Erythroblast (primary cell): ENCODE measurements around the gene IGFLR1.

Source experiments
- DNase-seq, 2 experiments: peaks; one replicate each; lab custom pipeline; 2025; lab: John Stamatoyannopoulos, UW
- GATA1 ChIP-seq: IDR thresholded peaks from 2 replicates; pipeline ENCODE4 v1.6.1; 2011; ENCODE audit warnings: low read depth, mild to moderate bottlenecking, control low read depth, low read length, moderate library complexity
- POLR2A ChIP-seq: IDR thresholded peaks from 2 replicates; pipeline ENCODE4 v1.6.1; 2011; ENCODE audit warnings: mild to moderate bottlenecking, low read length

IGFLR1 gene

DNA sequence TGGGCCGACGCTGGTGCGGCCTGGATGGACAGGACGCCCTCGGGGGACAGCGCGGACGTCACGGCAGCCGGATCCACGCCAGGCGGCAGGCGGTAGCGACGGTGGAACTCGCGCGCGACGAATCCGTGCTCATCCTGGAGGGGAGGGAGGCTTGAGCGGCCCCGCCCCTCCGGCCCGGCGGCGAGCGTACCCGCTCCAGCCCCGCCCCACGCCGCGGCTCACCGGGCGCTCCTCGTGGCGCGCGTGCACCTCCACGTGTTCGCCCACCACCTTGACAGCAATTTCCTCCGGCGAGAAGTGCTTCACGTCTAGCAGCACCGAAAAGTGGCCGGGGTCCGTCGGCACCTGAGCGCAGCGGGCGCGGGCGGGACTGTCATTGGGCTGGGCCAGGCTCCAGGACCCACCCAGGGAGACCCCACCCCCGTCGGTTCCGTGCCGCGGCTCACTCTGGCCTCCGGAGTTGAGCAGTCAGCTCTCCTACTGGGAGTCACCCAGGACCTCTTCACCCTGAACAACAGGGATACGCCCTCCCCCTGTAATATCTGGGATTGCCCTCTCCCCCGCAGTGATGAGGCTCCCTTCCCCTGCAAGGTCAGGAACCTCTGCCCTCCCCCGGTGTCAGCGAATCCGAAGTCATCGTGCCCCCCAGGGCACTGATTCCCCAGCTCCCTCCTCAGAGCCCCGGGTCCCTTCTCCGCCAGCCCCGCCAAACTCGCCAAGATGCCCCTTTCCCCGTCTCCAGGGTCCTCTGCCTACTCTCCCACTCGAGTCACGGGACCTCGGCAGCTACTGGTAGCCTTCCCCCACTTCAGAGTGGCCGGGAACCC lies 13.5 kb upstream of the IGFLR1 start:
- no peak for TF ChIP-seq POLR2A
- no peak for TF ChIP-seq GATA1
- peak; percentile 65 to 78 for DNase-seq

DNA sequence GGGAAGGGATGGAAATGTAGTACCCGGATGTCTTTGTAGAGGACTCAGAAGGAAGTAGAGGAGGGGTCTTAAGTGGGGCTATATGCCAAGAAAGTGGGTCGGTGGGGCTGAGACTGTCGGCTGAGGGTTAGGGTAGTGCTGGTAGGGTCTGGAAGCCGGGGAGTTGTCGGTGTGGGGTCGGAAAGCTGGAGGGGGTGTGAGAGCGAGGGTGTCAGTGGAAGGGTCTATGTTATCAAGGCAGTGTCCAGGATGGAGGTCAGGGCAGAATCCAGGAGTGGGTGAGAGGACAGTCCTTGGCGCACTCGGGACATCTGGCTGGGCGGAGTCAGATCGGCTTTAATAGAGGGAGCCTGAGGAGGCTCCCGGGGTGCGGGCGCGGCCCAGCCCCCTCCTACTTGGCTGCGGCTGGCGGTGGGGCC lies 12.9 kb upstream of the IGFLR1 start:
- TF ChIP-seq POLR2A (no peak), GATA1 (no peak)
- DNase-seq: no peak

DNA sequence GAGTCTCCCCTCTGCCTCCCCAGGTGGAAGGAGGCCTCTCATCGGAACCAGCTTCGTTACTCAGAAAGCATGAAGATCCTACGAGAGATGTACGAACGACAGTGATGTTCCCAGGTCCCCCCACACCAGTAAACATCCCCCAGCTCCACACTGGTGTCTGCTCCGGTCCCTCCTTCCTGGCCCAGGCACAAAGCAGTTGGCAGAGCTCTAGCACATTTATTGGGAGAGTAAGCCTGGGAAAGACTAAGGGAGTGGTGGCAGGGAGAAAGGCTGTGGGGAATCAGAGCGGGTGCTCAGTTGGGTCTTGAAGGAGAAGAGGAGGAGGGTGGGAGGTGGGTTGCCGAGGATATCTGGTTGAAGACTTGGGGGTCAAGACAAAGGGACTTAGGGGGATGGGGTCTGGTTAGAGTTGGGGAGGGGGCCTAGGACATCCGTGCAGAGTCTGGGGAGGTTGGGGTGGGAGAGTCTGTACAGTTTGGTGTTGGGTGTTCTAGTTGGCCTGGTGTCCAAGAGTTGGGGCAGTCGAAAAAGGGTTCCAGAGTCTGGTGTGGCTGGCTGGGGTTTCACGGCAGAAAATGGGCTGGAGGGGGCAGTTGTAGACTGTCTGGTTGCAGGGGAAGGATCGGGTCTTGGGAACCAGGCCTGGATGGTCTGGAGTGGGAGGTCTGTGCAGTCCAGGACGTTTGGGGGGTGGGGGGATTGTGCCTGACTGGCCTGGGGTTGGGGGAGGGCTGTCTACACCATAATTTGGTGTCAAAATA lies 12.3 kb upstream of the IGFLR1 start:
- TF ChIP-seq POLR2A (no peak), GATA1 (no peak)

DNA sequence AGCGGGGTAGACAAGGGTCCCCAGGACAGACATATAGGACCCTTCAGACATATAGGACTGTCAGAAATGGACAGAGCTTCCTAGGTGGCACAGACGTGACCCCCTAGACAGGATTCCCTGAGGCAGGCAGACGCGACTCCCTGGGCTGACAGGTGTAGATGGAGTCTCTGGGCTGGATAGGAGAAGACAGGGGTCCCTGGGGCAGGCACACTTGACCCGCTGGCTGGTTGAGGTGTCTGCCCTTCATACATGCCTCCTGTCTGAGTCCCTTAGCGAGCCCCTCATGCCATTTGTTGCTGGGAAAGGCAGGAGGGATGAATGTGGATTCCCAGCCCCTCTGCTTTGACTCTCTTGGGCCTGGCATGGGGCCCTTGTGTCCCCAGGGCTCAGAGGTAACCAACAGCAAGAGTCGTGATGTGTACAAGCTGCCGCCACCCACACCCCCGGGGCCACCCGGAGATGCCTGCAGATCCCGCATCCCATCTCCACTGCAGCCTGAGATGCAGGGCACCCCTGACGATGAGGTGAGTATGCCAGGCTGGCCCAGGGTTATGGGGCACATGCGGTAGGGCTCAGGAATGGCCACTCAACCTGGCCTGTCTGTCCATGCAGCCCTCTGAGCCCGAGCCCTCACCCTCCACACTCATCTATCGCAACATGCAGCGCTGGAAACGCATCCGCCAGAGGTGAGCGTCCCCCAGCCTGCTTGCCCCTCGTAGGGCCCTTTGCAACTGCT lies 11.6 kb upstream of the IGFLR1 start:
- DNase-seq: no peak
- no peak for TF ChIP-seq POLR2A
- TF ChIP-seq GATA1: no peak

More for the DNA sequence above, 12.3 kb upstream of the IGFLR1 start:
- no peak for DNase-seq

DNA sequence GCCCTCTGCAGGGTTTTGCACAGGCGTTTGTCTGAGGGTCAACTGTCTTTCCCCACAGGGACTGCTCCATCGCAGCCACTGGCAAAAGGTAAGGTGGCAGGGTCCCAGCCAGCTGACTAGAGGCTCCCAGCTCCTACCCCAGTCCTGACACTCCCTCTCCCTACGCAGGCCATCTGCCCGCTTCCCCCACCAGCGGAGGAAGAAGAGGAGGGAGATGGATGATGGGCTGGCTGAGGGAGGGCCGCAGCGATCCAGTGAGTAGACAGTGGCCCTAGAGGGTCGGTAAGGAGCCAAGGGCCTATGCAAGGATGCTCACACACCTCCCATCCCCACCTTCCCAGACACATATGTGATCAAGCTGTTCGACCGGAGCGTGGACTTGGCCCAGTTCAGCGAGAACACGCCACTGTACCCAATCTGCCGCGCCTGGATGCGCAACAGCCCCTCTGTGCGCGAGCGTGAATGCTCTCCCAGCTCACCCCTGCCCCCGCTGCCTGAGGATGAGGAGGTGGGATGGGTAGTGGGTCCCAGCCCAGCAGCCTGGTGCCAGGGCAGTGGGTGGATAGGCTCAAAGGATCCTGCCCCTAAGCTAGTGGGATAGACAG lies 10.6 kb upstream of the IGFLR1 start:
- DNase-seq: no peak
- no peak for TF ChIP-seq GATA1
- TF ChIP-seq POLR2A: no peak

DNA sequence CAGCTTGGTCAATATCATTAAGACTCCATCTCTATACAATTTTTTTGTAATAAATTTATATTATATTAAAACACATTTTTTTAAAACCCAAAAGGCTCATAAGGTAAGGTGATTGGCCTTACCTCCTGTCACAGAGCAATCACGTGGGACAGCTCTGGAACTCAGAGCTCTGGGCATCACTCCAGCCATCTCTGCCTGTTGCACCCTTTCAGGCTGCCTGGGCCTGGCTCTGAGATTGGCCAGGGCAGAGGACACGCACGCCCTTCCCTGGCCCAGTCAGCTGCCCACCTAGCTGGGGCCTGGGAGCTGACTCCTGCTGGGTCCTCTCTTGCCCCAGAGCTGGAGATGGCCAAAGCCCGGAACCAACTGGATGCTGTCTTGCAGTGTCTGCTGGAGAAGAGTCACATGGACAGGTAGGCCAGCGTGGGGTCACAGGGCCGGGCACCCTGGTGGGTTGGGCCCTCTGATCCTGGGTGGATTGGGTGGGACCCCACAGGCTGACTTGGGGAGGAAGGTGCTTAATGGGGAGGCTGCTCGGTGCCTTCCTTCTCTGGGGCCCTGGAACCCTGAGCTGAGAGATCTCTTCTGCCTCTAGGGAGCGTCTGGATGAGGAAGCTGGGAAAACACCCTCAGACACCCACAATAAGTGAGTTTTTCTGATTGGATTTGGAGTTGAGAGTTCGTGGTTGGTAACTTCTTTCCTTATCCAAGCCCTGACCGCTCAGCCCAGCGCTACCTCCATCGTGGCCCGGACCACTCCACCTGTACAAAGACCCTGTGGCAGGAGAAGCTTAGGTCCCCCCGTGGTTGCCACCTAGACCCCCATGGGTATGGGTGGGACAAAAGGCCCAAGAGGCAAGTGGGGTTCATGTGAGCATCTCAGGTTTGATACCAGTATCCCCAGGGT lies 9.8 kb upstream of the IGFLR1 start:
- no peak for DNase-seq
- no peak for TF ChIP-seq POLR2A
- no peak for TF ChIP-seq GATA1

DNA sequence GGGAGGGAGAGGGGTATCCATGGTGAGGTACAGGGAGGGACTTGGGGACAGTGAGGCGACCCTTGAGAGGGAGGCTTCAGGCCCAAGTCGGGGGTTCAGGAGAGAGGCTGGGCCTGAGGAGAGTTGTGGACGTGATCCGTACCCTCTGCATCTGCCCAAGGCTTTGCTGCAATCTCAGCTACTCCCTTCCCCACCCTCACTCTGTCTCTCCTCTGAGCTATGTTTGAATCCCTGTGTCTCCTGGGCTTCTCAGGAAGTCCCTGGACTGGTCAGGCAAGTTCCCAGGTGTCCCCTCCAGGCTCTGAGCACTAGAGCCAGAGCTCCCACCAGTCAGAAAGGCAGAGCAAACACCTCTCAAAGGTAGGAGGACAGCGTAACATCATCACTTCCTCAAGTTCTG lies 7.9 kb upstream of the IGFLR1 start:
- TF ChIP-seq POLR2A (no peak), GATA1 (no peak)
- DNase-seq: no peak

DNA sequence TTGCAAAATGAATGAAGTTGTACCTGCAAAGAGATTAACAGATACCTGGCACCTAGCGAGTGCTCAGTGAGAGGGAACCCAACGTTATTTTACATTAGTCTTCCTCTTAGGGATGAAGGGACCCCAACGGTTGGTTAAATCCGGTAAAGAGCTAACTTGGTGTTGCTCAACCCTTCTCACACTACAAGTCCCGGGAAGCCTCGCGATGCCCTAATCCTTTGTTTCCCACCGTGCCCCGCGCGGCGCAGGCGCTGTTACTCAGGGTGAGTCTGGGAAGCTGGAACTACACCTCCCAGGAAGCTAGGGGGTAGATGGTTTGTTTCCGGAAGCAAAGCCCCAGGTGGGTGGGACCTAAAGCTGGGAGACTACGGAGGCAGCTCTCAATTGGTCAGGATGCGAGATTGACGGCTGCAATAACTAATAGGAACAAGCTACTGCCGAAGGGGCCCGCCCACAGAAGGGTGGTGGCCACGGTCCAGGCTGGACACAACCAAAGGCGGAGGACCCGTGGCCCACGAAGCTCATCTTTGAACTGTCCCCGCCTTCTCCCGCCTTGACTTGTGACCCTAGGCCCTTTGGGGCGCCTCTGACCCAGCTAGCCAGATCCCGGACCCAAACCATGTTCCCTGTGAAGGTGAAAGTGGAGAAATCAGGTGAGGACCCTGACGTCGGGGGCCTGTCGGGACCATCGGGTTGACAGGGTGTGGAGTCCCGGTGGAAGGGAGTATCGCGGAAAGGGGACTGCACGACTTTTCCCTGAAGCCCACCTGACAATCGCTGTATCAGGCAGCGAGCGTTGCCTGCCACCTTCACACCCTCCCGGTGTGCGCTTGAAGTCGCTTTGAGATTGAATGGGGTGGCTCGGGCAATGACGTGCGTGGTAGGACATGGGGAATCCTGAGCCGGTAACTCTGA lies 6.1 kb upstream of the IGFLR1 start, which contains the start of gene LIN37:
Gene LIN37, plus strand, starts transcription at position 471 of the 915 bp plus-strand sequence. Its CDS starts 149 bp downstream, at position 620.
- TF ChIP-seq GATA1: no peak
- TF ChIP-seq POLR2A: peak; percentile 77

DNA sequence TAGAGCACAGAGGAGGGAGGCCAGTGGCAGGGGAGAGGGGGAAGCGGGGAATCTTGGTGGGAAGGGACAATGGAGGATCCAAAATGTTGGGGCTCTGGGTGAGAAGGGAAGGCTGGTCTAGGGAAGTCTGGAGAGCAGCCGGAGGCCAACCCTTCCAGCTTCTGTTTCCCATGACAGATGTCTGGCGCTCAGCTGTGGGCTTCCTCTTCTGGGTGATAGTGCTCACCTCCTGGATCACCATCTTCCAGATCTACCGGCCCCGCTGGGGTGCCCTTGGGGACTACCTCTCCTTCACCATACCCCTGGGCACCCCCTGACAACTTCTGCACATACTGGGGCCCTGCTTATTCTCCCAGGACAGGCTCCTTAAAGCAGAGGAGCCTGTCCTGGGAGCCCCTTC lies 4.3 kb upstream of the IGFLR1 start:
- DNase-seq: no peak
- TF ChIP-seq GATA1 (no peak), POLR2A (no peak)

More for the DNA sequence above, 6.1 kb upstream of the IGFLR1 start, which contains the start of gene LIN37:
- DNase-seq: peak; percentile 99

DNA sequence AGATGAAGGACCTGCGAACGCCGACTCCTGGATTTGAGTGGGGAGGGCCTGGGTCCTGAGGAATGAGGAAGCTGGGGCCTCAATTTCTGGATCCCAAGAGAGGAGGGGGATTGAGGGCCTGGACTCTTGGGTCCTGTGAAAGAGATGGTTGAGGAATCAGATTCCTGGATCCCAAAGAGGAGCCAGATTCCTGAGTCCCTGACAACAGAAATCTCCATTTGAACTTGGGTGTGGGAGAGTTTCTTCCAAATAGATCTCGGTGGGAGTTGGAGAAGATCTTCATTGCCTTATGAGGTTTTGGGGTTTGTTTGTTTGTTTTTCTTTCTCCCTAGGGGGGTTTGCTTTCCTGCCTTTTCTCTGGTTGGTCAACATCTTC lies 3.8 kb upstream of the IGFLR1 start:
- DNase-seq: no peak
- TF ChIP-seq GATA1: no peak
- TF ChIP-seq POLR2A: no peak

DNA sequence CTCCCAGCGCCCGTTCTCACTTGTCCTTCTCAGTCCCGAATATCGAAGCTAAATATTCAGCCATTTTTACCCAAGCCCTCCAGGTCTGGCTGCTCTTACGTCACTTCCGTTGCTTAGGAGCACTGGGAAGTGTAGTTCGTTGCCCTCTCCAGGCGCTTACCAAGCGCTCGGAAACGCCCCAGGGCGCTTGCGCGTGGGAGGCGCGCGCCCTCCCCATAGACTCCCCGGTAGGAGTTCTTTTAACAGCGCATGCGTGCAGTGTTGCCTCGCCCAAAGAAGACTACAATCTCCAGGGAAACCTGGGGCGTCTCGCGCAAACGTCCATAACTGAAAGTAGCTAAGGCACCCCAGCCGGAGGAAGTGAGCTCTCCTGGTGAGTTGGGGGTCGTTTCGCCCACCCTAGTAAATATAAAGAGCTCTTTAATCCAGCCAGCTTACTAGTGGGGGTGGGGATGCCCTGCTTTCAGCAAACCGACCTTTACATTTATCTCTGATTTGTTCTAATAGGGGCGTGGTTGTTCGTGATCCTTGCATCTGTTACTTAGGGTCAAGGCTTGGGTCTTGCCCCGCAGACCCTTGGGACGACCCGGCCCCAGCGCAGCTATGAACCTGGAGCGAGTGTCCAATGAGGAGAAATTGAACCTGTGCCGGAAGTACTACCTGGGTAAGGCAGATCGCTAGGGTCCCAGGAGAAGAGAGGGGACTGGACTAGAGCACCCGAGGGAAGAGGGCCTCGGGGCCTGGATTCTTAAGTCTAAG lies 3.3 kb upstream of the IGFLR1 start, which contains the start of the genes PSENEN and U2AF1L4:
Gene PSENEN, plus strand, starts transcription at position 324 of the 759 bp plus-strand sequence. Its CDS starts 280 bp downstream, at position 604.
Gene U2AF1L4, minus strand, starts transcription at position 91 of the 759 bp plus-strand sequence. Its CDS starts 27 bp downstream, at position 64.
- peak; percentile 99 to 100 for DNase-seq
- TF ChIP-seq GATA1 (no peak), POLR2A (peak; percentile 46)
